Heart right ventricle (tissue), 16 donors: ENCODE results near the gene VIPR1. TPM values are rescaled to one million over a fixed set of nuclear protein-coding genes. Genes with fewer than 3 reads are reported as not detected.

ENCODE experiments used
- ATAC-seq, 8 donors: fragments of 200-7000 bp; cut with Tn5 transposase; one replicate each; pipeline ENCODE4 v1.9.1; 2020; ENCODE audit warnings: mild to moderate bottlenecking in 8 of 8, moderate library complexity in 8 of 8, moderate number of reproducible peaks in 1 of 8
- DNase-seq, 2 donors: peaks; one replicate each; pipeline ENCODE4 v3.0.0-alpha.2; 2020
- H3K27ac ChIP-seq, 10 donors: fragments of 200-600 bp; sonication (generic) in 2 of 10; one replicate each; pipeline versions ENCODE4 v1.5.0 to v1.8.0; 2020 to 2022; ENCODE audit warnings: mild to moderate bottlenecking in 3 of 10
- H3K27me3 ChIP-seq, 7 donors: fragments of 200-600 bp; one replicate each; pipeline ENCODE4 v1.8.0; 2021 to 2022; ENCODE audit warnings: mild to moderate bottlenecking in 2 of 7
- H3K36me3 ChIP-seq, 9 donors: fragments of 200-600 bp; sonication (generic) in 1 of 9; one replicate each; pipeline versions ENCODE4 v1.5.0 to v1.8.0; 2020 to 2022; ENCODE audit warnings: mild to moderate bottlenecking in 2 of 9
- H3K4me1 ChIP-seq, 9 donors: fragments of 200-600 bp; sonication (generic) in 1 of 9; one replicate each; pipeline versions ENCODE4 v1.5.0 to v1.8.0; 2020 to 2022; ENCODE audit warnings: mild to moderate bottlenecking in 4 of 9
- H3K4me3 ChIP-seq, 10 donors: fragments of 200-600 bp; sonication (generic) in 2 of 10; one replicate each; pipeline versions ENCODE4 v1.5.0 to v1.8.0; 2020 to 2022; ENCODE audit warnings: mild to moderate bottlenecking in 7 of 10, moderate library complexity in 2 of 10
- H3K9me3 ChIP-seq, 11 donors: fragments of 200-600 bp in 10 of 11; sonication (generic) in 2 of 11; one replicate each; pipeline versions ENCODE4 v1.5.0 to v1.8.0; 2013 to 2022; ENCODE audit warnings: mild to moderate bottlenecking in 2 of 11, control low read depth in 1 of 11, moderate library complexity in 1 of 11
- WGBS, 2 donors: extraction: QIAGEN DNeasy Blood & Tissue Kit; methylation state at CpG; one replicate each; pipeline ENCODE4 v1.1.7; 2013; ENCODE audit warnings: inconsistent platforms in 1 of 2; 5-methylcytosine and 5-hydroxymethylcytosine counted together
- intact Hi-C, 10 donors: fragments of 100-400 bp; cut with DNase I; formaldehyde crosslinking; loops; one replicate each; pipeline versions ENCODE4 v1.11.1 to v1.14.2; 2022
- polyA plus RNA-seq, 2 donors: library from polyadenylated mRNA; stranded (reverse); fragments of 200-250 nt; gene quantifications; one replicate each; pipeline ENCODE4 v1.2.3, GENCODE V29; 2013
- total RNA-seq, 10 donors: library from RNA; stranded (reverse); fragmentation: NEBNext Ultra II Directional in 3 of 10; extraction: Animal tissue kit (Norgen Biotek cat#: 25700) in 3 of 10; gene quantifications; one replicate each; pipeline versions ENCODE4 v1.2.1 to v1.2.4, GENCODE V29; 2021 to 2023
- TF ChIP-seq, protein P1 (sequence below), 9 donors: fragments of 200-600 bp; sonication (generic) in 2 of 9; IDR thresholded peaks; one replicate each; pipeline versions ENCODE4 v1.5.0 to v1.8.0; 2021 to 2022; ENCODE audit warnings: antibody characterized with exemption in 9 of 9, mild to moderate bottlenecking in 5 of 9, moderate library complexity in 1 of 9
- donor health status: Arrhythmogenic right ventricular cardiomyopathy.
- donor health status: ischemic (EF 13 %, LVEDD 7.1; RV severe dilation, severe dysfunction).
- donor health status: healthy with polysubstance abuse.
- donor health status: DM: no; HTN: yes; CAD: no.
- donor health status: DM: no; HTN: no; CAD: no.
- donor health status: ischemic (EF 25% LVEDD 6.9; RV normal size, moderate dysfunction).
- donor health status: ischemic (EF 25% LVEDD 5.7; RV mildly dilated, moderate dysfunction).
- donor health status: healthy.
- donor health status: DM: yes; HTN: yes; CAD: no.
- donor health status: Ischemic cardiomyopathy.
- donor health status: ischemic (EF 35%, LVEDD 5.7; RV mildly dilated, moderate dysfunction).
- donor health status: nonischemic (EF 11% LVEDD 7.7; RV severe dilation, severe dysfunction).
- donor health status: DM: yes; HTN: yes; CAD: no.
- donor health status: PGD.
- donor health status: ischemic (EF 29% LVEDD 5.4; RV normal size, mild dysfunction).
- donor health status: nonischemic (EF 23%, LVEDD 6.1; RV moderate dilation, normal function).

The VIPR1 gene
- total and polyA plus RNA-seq, 12 donors: 0.76 to 8.3 (median 1.9) TPM

DNA sequence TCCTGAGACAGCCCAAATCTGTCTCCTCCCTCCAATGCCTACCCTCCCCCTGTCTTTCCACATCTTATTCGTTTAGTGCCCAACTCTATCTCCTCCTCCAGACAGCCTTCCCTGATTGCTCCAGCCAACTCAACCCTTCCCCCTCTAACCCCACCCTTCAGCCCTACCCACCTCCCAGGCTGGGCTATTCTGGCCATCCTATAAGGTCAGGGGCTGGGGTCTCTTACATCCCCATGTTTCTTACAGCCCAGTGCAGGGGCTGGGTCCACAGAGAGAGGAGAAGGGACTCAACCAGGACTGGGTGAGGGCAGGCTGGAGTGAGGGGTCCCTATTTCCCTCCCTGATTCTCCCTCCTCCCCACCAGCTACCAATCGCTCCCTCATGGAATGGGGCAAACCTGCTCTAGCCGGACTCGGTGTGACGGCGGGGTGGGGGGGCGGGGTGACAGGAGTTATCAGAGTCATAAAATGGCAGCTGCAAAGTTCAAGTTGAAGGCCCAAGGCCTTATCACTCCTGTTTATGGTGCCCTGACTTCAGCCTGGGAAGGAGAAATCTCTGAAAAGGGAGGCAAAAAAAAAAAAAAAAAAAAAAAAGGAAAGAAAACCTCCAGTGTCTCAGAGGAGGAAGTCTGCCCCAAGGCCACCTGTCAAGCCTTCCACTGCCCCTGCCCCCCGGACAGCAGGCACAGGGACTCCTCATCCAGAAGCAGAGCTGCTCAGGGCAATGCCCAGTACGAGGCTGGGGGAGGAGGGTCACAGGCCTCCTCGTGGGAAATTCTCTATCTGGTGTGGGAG, 2.1 kb downstream of the VIPR1 start:
- Histone ChIP-seq H3K4me3 (no peak overlapping the region), H3K4me1 (peaks cover 8 to 30% (median 20%) of the 10 kb centered on the region in 9 donors), H3K9me3 (no peaks in the 10 kb centered on the region), H3K36me3 (no peaks in the 10 kb centered on the region), H3K27me3 (peaks cover 0 to 42% (median 33%) of the 10 kb centered on the region in 7 donors), H3K27ac (no peak overlapping the region)
- ATAC-seq: no peak
- TF ChIP-seq, protein P1, sequence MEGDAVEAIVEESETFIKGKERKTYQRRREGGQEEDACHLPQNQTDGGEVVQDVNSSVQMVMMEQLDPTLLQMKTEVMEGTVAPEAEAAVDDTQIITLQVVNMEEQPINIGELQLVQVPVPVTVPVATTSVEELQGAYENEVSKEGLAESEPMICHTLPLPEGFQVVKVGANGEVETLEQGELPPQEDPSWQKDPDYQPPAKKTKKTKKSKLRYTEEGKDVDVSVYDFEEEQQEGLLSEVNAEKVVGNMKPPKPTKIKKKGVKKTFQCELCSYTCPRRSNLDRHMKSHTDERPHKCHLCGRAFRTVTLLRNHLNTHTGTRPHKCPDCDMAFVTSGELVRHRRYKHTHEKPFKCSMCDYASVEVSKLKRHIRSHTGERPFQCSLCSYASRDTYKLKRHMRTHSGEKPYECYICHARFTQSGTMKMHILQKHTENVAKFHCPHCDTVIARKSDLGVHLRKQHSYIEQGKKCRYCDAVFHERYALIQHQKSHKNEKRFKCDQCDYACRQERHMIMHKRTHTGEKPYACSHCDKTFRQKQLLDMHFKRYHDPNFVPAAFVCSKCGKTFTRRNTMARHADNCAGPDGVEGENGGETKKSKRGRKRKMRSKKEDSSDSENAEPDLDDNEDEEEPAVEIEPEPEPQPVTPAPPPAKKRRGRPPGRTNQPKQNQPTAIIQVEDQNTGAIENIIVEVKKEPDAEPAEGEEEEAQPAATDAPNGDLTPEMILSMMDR (IDR thresholded peaks at IDR 0.05): no peak
- peak in 1 of 2 donors; percentile 0 for DNase-seq
- intact Hi-C loops: loop anchor here in 7 of 10 donors (5.0 kb wide), 2 partner anchors 33 to 43 kb away; no protein-coding TSS in a partner anchor
- 76 to 78% methylated on average over 10 of the region's 10 CpGs for WGBS, 2 donors

DNA sequence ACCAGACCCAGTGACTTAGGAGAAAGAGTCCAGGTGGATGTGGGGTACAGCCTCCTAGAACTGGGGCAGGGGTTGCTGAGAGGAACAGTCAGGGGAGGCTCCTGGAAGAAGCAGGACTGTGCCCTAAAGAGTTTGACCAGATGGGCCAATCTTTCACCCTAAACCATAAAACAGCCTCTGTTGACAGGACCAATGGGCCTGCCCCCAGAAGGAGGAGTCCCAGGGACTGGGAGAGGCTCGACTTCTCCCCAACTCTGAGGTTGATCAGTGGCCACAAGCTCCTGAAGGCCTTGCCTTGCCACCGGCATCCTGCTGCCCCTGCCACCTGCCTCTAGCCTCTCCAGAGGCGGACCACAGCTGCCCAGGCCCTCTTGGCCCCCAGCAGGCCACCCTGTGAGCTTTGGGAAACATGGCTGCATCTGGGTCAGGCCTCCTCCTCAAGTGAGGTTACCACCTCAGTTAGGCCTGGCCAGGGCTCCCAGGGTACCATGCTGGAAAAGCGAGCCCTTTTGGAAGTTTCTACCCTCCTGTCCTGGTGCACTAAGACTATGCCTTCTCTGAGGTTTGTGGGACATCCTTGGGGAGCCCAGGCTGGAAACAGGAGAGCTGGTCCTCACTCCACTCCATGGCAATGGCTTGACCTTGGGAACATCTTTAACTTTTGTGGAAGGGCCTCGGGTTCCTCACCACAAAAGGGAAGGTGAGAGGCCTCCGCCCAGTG, 2.8 kb downstream of the VIPR1 start:
- WGBS, 2 donors: 88 to 92% methylated on average over 6 of the region's 6 CpGs
- intact Hi-C loops: no loop called here
- peaks cover 8 to 31% (median 20%) of the 10 kb centered on the region in 9 donors for H3K4me1 ChIP-seq

DNA sequence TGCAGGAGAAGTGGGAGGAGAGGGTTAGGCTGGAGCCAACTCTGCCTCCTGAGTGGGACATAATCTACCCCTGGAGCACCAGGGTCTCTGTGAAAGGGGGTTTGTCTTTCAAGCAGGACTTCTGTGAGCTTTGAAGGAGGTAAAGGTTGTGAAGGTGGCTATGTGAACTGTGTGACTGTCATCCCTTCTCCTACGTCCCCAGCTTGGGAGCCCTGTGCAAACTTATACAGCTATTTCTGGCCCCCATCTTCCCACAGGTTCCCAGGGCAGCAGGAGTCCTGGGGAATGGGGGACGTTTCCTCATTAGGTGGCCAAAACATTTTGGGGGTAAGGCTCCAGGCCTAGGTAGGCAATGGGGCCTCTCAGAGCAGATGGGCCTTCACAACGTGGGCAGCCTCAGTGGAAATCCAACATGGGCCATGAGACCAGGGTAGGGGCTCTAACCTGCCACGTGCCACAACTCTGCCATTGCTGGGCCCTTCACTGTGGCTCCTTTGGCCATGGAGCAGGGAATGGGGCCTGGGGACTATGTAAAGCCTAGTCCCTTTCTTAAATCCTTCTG, 3.5 kb downstream of the VIPR1 start:
- H3K4me3 ChIP-seq: no peak overlapping the region
- peaks cover 0 to 28% (median 22%) of the 10 kb centered on the region in 7 donors for H3K27me3 ChIP-seq
- TF ChIP-seq, protein P1 (IDR thresholded peaks at IDR 0.05): no peak
- ATAC-seq (no peak), DNase-seq (no peak)
- WGBS, 2 donors: 86 to 91% methylated on average over 4 of the region's 4 CpGs
- H3K27ac ChIP-seq: no peak overlapping the region
- intact Hi-C loops: no loop called here
- H3K9me3 ChIP-seq: no peaks in the 10 kb centered on the region
- H3K4me1 ChIP-seq: peaks cover 11 to 38% (median 25%) of the 10 kb centered on the region in 9 donors
- no peaks in the 10 kb centered on the region for H3K36me3 ChIP-seq

More for the DNA sequence above, 2.8 kb downstream of the VIPR1 start:
- TF ChIP-seq, protein P1 (IDR thresholded peaks at IDR 0.05): no peak
- DNase-seq (peak in 1 of 2 donors; percentile 1), ATAC-seq (no peak)
- H3K27me3 ChIP-seq: peaks cover 0 to 35% (median 28%) of the 10 kb centered on the region in 7 donors
- no peaks in the 10 kb centered on the region for H3K9me3 ChIP-seq
- no peaks in the 10 kb centered on the region for H3K36me3 ChIP-seq
- H3K27ac ChIP-seq: no peak overlapping the region
- no peak overlapping the region for H3K4me3 ChIP-seq

DNA sequence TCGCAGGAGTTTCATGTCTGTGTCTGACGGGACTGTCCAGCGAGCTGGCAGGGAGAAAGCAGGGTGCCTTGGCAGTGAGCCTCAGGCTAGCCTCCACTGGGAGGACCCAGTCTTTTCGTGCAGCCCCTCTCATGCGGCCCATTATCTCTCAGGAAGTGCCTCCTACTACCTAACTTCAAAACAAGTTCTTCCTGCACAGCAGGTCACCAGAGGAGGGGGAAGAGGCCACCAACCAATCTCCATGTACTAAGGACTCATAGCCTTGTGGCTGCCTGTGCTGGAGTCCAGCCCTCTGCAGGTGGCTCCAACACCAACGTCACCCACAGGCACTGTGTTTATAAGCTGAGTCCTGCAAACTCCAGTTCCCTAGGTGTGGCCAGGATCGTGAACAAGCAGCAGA, 4.8 kb downstream of the VIPR1 start:
- peaks cover 7 to 34% (median 24%) of the 10 kb centered on the region in 9 donors for H3K4me1 ChIP-seq
- no peak overlapping the region for H3K27ac ChIP-seq
- peaks cover 0 to 15% (median 8%) of the 10 kb centered on the region in 7 donors for H3K27me3 ChIP-seq
- TF ChIP-seq, protein P1 (IDR thresholded peaks at IDR 0.05): no peak
- no peak for ATAC-seq
- no peak for DNase-seq
- intact Hi-C loops: no loop called here
- no peak overlapping the region for H3K4me3 ChIP-seq
- H3K36me3 ChIP-seq: no peaks in the 10 kb centered on the region
- H3K9me3 ChIP-seq: no peaks in the 10 kb centered on the region
- WGBS, 2 donors: 23 to 33% methylated on average over 7 of the region's 7 CpGs
